HG03045 (cell line): ENCODE results near the gene MSH5.

ENCODE experiments used
- ATAC-seq: cut with Tn5 transposase; IDR thresholded peaks from one replicate; pipeline ENCODE4 v1.9.1; 2021; ENCODE audit warnings: mild to moderate bottlenecking, moderate library complexity; ENCODE audit not compliant: unreplicated experiment

Gene MSH5

GRCh38 chr6:31712296-31712695, 27.5 kb upstream of the MSH5 start:
- ATAC-seq = no peak

GRCh38 chr6:31713465-31713864, 26.3 kb upstream of the MSH5 start:
- ATAC-seq = no peak

DNA sequence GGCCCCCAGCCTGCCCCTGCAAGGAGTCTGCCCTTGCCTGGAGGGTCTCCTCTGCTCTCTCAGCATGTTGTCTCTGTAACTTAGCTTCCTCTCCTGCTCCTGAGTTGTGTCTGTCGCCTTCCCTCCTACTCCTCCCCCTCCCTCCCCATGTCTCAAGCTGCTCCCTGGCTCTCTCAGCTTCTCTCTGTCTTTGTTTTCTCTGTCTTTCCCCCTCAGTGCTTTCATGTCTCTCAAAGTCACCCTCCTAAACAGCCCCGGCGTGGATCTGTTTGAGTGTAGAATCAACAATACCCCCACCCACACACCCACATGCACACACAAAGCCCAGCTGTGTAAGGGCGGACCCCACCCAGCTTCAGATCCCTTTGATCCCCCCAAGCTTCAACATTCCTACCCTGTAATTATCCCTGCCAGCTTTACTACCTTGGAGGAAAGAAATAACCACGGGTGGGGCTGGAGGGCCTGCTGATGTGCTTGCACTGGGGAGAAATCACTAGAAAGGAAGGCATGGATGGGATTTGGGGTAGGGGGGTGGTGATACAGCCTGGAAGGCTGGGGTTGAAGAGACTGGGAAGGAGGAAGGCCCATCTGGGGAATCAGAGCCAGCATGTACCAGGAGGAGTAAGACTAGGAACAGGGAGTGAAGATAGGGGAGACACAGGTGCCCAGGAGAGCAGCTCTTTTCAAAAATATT, 25.7 kb upstream of the MSH5 start:
- no peak for ATAC-seq

GRCh38 chr6:31715022-31715958, 24.5 kb upstream of the MSH5 start, which contains the start of gene LY6G6D:
TSS of gene LY6G6D (plus strand) at chr6:31715348. CDS start at chr6:31715356, 8 bp downstream.
- no peak for ATAC-seq

DNA sequence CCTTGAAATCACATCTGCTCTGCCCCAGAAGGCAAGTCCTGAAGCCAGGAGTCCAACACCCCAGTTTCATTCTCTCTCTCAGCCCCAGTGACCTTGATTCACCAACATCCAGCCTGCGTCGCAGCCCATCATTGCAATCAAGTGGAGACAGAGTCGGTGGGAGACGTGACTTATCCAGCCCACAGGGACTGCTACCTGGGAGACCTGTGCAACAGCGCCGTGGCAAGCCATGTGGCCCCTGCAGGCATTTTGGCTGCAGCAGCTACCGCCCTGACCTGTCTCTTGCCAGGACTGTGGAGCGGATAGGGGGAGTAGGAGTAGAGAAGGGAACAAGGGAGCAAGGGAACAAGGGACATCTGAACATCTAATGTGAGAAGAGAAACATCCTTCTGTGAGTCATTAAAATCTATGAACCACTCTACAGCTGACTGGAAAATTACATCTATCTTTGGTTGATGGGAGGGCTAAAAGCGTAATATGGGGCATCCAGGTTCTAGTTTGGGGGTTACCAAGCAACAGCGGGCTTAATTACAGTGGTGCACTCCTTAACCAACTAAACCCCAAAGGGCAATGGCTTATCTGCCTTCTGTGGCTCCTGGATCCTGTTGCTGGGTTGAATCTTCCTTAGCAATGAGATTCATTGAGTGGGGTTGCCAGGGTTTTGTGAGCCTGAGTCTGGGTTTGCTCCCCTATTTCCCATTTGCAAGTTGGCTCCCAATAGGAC, 22.1 kb upstream of the MSH5 start:
- no peak for ATAC-seq

DNA sequence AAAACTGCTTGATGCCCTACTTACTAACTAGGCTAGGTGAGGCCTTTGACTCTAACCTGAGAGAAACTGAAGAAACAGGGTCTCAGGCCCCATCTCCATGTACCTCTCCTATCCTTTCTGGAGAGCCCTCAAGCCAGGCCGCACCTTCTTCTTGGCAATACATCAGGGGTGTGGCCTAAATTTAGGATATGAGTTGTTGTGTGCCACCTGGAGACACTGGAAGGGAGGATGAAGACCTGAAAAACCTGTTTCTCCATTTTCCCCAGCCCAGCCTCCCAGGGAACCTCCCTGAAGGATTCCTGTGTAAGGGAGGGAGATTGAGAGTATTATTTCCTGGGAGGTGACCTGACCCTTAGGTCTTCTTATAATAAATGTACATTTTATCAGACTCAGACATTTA, 21.5 kb upstream of the MSH5 start:
- ATAC-seq = no peak

DNA sequence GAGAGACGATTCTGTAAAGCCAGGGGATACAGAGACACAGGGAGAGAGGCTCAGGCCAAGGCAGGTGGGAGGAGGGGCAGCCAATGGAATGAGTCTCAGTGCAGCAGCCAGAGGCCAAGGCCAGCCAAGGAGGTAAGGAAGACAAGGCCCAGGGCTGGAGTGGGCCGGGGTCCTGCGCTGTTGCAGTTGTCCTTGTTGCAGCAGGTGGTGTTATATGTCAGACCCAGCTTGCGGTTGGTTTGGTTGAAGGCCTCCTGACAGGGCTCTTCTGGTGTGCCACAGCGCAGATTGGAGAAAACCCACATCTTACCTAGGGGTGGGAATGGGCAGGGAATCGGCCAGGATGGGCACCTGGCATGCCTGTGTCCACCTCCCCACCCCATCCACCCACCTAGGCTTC, 20.8 kb upstream of the MSH5 start:
- ATAC-seq = no peak

DNA sequence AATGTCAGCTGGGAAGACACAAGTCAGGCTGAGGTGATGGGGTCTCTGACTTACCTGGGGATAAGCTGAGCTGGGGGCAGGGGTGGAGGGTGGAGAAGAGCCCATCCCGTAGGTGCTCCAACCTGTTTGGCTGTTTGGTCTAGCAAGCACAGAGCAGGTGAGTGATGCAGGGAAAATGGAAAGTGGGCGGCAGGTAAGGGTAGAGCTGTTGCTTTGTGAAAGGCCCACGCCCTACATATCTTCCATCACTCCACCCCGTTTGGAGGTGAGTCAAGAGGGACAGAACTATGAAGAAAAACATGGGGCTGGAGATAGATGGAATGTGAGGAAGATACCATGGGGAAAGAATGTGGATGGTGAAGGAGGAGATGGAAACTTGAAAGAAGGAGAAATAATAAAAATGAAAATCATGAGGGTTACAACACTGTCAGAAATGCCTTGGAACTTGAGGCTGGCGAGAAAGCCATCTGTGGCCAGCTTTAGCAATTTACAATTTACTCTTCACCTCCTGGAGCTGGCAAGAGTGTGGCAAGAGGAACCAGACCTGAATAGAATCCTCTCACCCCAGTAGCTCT, 19.5 kb upstream of the MSH5 start:
- no peak for ATAC-seq

DNA sequence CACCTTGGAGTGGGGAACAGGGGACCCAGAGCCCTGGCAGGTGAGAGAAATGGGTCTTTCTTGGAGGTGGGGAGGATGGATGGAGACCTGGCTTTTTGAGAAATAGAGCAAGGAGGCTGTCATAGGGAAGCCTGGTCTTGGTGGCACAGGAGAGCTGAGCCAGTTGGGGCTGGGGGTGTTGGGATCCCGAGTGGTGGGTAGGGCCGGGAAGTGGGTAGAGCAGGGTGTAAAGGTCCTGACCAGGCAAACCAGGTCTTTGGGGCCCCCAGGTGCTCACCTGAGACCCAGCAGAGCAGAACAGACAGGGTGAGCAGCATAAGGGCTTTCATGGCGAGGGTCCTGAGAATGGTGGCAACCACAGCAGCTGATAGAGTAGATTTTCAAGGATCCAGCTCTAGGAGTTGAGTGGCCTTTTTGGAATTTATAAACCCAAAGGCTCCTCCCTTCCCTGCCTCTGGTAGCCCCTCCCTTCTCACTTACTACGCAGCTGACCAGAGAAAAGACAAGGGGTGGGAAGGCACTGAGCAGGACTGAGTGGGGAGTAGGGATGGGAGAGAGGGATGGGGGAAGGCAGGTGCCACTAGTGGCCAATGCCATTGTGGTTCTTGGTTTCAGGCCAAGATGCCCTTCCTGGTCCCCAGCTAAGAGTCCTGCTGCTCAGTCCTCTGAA, 18.3 kb upstream of the MSH5 start, which contains the start of gene LY6G6C:
Gene LY6G6C, minus strand, starts transcription at position 396 of the 670 bp plus-strand sequence. Its CDS starts 67 bp downstream, at position 329.
- ATAC-seq = no peak

GRCh38 chr6:31722173-31722572, 17.6 kb upstream of the MSH5 start:
- no peak for ATAC-seq

- no peak for ATAC-seq
Measured at GRCh38 chr6:31723245-31723979, 16.4 kb upstream of the MSH5 start, which contains the start of gene MPIG6B. TSS of gene MPIG6B (plus strand) at chr6:31723373. CDS start at chr6:31723384, 11 bp downstream.

GRCh38 chr6:31723980-31724691, 15.7 kb upstream of the MSH5 start:
- ATAC-seq = no peak

GRCh38 chr6:31725502-31726350, 14.1 kb upstream of the MSH5 start:
- ATAC-seq = no peak

- ATAC-seq = no peak
Measured at GRCh38 chr6:31727034-31727716, 12.6 kb upstream of the MSH5 start.

DNA sequence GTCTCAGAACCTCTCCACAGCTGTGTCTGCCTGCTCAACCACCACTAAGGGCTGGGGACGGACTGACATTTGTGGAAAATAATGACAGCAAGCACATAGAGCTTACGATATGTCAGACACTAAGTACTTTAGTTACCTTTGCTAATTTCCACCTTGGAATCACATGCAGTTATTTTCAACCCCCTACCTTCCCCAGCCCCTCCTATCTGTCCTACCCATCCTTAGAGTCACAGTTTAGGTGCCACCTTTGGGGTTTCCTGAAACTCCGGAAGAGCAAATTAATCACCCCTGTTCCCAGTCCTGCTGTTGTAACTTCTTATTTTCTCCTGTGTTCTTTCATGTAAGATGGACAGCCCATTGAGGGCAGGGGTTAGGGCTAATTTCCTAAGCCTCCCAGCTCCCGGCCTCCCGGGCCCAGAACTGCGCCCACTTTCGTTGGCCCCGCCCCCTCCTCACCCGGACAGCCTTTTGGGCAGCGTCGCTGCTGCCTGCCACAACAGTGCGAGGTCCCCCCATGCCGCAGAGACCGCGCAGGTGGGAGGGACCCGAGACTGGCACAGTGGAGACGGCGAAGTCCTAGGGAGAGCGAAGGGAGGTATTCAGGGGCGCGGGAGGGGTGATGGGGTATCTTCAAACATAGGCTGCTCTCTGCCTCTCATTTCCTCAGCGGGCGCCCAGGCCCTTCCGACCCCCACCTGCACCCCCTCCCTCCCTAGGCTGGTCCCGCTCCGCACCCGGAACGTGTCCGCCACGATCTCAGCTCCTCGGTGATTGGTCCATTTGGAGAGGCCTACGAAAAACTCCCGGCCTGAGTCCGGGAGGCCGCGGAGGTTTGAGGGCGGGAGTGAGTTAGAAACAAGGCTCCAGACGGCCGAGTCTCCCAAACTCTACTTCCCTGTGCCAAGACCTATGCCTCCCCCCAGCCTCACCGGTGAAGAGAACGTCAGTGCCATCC, 11.8 kb upstream of the MSH5 start:
- no peak for ATAC-seq

DNA sequence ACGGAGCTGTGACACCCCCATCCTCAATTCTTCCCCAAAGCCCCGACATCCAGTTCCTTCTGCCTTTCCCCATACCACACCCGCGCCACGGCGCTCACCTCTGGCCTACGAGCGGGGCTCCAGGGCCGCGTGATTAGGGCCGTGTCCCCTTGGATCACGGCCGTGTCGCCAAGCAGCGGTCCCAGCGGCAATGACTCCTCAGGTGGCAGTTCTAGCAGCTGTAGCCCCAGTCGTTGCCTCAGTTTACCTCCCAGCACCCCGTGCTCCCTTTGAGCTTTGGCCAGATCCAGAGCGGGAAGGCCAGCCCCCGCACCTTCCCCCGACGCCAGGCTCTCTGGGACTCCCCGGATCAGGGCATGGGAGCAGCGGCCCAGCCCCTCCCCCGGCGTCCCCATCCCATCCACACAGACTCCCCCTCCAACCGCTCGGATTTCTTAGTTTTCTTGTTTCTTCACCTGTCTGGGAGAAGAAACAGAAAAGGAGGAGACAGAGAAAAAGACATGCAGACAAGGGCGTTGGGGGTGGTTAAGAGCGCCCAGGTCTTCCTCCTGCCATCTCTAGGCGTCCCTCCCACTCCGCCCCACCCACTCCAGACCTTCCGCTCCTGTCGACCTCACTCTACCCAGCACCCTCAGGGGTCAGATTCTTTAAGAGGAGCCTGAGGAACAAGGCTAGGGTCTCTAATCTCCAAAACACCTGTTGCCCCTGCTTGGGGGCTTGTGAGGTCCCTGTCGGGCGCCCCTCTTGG, 10.9 kb upstream of the MSH5 start, which contains the start of gene DDAH2:
Gene DDAH2, minus strand, starts transcription at position 533 of the 748 bp plus-strand sequence. Its CDS starts 138 bp downstream, at position 395.
- ATAC-seq = no peak
